RPMI7951 (cell line): ENCODE data around the gene PCDHB9. TPM values are rescaled to one million over a fixed set of nuclear protein-coding genes. Genes with fewer than 3 reads are reported as not detected.
"Not testable (repeated sequence)": the region's sequence is repeated elsewhere in the genome, so short reads cannot be mapped to it uniquely, and the experiment has no call there.

Source experiments
- DNase-seq: peaks from one replicate; pipeline ENCODE4 v3.0.0-alpha.2; 2012; ENCODE audit warnings: low read depth
- total RNA-seq: library from RNA; depleted of rRNA; stranded (reverse); fragments of >200 nt; shearing (Covaris generic); gene quantifications from 2 replicates; pipeline ENCODE4 v1.2.3, GENCODE V29; 2014

PCDHB9 gene
- total RNA-seq, 1 experiment from 2014 or later = 0.24 TPM

- DNase-seq = not testable (repeated sequence)
These were observed 1.7 kb downstream of the PCDHB9 start for GRCh38 chr5:141188682-141189081.

GRCh38 chr5:141189131-141189530 is 2.2 kb downstream of the PCDHB9 start:
- DNase-seq = not testable (repeated sequence)

DNA sequence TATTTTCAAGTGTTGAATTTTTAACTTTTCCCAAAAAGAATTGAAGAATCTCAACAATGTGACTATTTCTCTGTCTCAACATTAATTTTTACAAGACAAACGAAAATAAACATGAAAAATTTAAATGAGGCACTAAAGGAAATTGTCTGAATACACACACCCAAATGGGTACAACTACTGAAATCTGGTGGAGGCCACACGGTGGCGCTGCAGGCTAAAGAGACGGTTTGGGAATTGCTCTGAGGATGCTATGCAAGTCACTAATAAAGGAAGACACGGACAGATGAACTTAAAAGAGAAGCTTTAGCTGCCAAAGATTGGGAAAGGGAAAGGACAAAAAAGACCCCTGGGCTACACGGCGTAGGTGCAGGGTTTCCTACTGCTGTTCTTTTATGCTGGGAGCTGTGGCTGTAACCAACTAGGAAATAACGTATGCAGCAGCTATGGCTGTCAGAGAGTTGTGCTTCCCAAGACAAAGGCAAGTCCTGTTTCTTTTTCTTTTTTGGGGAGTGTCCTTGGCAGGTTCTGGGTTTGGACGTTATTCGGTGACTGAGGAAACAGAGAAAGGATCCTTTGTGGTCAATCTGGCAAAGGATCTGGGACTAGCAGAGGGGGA is 5.3 kb downstream of the PCDHB9 start, which contains the start of gene PCDHB10:
Gene PCDHB10, plus strand, starts transcription at position 244 of the 616 bp plus-strand sequence. Its CDS starts 200 bp downstream, at position 444.
- peak; percentile 44 for DNase-seq

- not testable (repeated sequence) for DNase-seq
These were observed 7.4 kb downstream of the PCDHB9 start for GRCh38 chr5:141194332-141194731.

DNA sequence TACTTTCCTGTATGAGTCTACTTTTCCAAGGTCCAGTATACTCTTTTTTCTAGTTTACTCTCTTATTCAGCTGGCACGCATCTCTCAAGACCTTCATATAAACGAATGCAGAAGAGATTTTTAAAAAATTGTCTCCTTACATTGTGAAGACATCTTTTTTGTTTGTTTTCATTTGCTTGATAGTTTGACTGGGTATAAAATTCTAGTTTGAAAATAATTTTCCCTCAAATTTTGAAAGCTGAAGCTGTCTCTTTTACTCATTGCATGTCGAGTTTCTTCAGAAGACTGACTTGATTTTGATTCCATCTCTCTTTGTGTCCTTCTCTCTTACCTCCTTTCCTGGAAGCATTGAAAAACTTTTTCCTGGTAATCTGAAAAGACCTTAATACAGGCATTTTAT is 9.4 kb downstream of the PCDHB9 start:
- no peak for DNase-seq

- DNase-seq = no peak
These were observed 12.6 kb downstream of the PCDHB9 start, which contains the start of gene PCDHB11 for GRCh38 chr5:141199359-141200235. PCDHB11 (plus strand) TSS chr5:141199627; CDS start chr5:141199775, 148 bp downstream.

- DNase-seq = not testable (repeated sequence)
These were observed 14.2 kb downstream of the PCDHB9 start for GRCh38 chr5:141201126-141201525.

- not testable (repeated sequence) for DNase-seq
These were observed 14.7 kb downstream of the PCDHB9 start for GRCh38 chr5:141201646-141202045.

- DNase-seq = peak; percentile 56
These were observed 21.5 kb downstream of the PCDHB9 start, which contains the start of gene PCDHB12 for GRCh38 chr5:141208478-141208877. PCDHB12 (plus strand) TSS chr5:141208719; CDS start chr5:141208908, 189 bp downstream.

DNA sequence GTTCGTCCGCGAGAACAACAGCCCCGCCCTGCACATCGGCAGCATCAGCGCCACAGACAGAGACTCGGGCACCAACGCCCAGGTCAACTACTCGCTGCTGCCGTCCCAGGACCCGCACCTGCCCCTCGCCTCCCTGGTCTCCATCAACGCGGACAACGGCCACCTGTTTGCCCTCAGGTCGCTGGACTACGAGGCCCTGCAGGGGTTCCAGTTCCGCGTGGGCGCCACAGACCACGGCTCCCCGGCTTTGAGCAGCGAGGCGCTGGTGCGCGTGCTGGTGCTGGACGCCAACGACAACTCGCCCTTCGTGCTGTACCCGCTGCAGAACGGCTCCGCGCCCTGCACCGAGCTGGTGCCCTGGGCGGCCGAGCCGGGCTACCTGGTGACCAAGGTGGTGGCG is 23.3 kb downstream of the PCDHB9 start:
- DNase-seq = not testable (repeated sequence)

- not testable (repeated sequence) for DNase-seq
These were observed 23.9 kb downstream of the PCDHB9 start for GRCh38 chr5:141210849-141211248.

- DNase-seq = peak; percentile 66
These were observed 26.8 kb downstream of the PCDHB9 start, which contains the start of gene PCDHB13 for GRCh38 chr5:141213656-141214339. PCDHB13 (plus strand) TSS chr5:141213919; CDS start chr5:141214124, 205 bp downstream.

- not testable (repeated sequence) for DNase-seq
These were observed 27.6 kb downstream of the PCDHB9 start for GRCh38 chr5:141214583-141214982.

DNA sequence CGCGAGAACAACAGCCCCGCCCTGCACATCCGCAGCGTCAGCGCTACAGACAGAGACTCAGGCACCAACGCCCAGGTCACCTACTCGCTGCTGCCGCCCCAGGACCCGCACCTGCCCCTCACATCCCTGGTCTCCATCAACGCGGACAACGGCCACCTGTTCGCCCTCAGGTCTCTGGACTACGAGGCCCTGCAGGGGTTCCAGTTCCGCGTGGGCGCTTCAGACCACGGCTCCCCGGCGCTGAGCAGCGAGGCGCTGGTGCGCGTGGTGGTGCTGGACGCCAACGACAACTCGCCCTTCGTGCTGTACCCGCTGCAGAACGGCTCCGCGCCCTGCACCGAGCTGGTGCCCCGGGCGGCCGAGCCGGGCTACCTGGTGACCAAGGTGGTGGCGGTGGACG is 28.5 kb downstream of the PCDHB9 start:
- not testable (repeated sequence) for DNase-seq

- not testable (repeated sequence) for DNase-seq
These were observed 29.1 kb downstream of the PCDHB9 start for GRCh38 chr5:141216035-141216434.

GRCh38 chr5:141223112-141223783 is 36.3 kb downstream of the PCDHB9 start, which contains the start of gene PCDHB14:
PCDHB14 (plus strand) TSS chr5:141223343; CDS start chr5:141223506, 163 bp downstream.
- peak; percentile 40 for DNase-seq

DNA sequence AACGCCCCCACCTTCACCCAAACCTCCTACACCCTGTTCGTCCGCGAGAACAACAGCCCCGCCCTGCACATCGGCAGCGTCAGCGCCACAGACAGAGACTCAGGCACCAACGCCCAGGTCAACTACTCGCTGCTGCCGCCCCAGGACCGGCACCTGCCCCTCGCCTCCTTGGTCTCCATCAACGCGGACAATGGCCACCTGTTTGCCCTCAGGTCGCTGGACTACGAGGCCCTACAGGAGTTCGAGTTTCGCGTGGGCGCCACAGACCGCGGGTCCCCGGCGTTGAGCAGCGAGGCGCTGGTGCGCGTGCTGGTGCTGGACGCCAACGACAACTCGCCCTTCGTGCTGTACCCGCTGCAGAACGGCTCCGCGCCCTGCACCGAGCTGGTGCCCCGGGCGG is 37.9 kb downstream of the PCDHB9 start:
- DNase-seq = not testable (repeated sequence)

GRCh38 chr5:141225421-141225820 is 38.5 kb downstream of the PCDHB9 start:
- DNase-seq = not testable (repeated sequence)

GRCh38 chr5:141234109-141234667 is 47.2 kb downstream of the PCDHB9 start:
- peak; percentile 35 for DNase-seq

GRCh38 chr5:141235922-141236321 is 49.0 kb downstream of the PCDHB9 start:
- not testable (repeated sequence) for DNase-seq
